SK-N-SH (cell line): Measurements from ENCODE around the gene TBX20. TPM values are rescaled to one million over a fixed set of nuclear protein-coding genes. Genes with fewer than 3 reads are reported as not detected.

Experiments
- CTCF ChIA-PET: fragments of 300-600, 350-600 bp; formaldehyde crosslinking; extraction: SDS; loops from one replicate; lab custom pipeline; 2021; lab: Yijun Ruan, JAX
- POLR2A ChIA-PET: fragments of 350-600 bp; sonication (Branson Sonifier 250); formaldehyde crosslinking; extraction: SDS; loops from one replicate; lab custom pipeline; 2020; ENCODE audit warnings: antibody characterized with exemption, inconsistent platforms; lab: Yijun Ruan, JAX
- DNase-seq: peaks from one replicate; pipeline ENCODE4 v3.0.0; 2012
- H2AFZ ChIP-seq: fragments of 200-600 bp; sonication (generic); 2 replicates; pipeline ENCODE4 v1.8.1; 2016; ENCODE audit warnings: antibody characterized with exemption, mild to moderate bottlenecking, low read depth
- H3F3A ChIP-seq: fragments of 200-600 bp; sonication (generic); replicated peaks from 2 replicates; pipeline ENCODE3; 2016; ENCODE audit warnings: antibody characterized with exemption, mild to moderate bottlenecking; ENCODE audit not compliant: insufficient read depth
- H3K27ac ChIP-seq, 2 experiments: fragments of 200-500 bp in 1 of 2; fragments of 200-600 bp in 1 of 2; sonication (Bioruptor generic) in 1 of 2; sonication (generic), shearing (Covaris generic) in 1 of 2; 2 replicates each; pipeline versions ENCODE4 v1.5.1 to v1.6.1; 2014 to 2016; ENCODE audit warnings: low read depth in 2 of 2, inconsistent platforms in 1 of 2, low read length in 1 of 2, mild to moderate bottlenecking in 1 of 2, mixed read lengths in 1 of 2
- H3K27me3 ChIP-seq: fragments of 200-600 bp; sonication (generic), shearing (Covaris generic); 2 replicates; pipeline ENCODE4 v1.6.1; 2016; ENCODE audit warnings: mixed run types; ENCODE audit not compliant: insufficient read depth
- H3K36me3 ChIP-seq, 2 experiments: fragments of 200-500 bp in 1 of 2; fragments of 200-600 bp in 1 of 2; sonication (Bioruptor generic) in 1 of 2; sonication (generic) in 1 of 2; replicated peaks in 1 of 2; 2 replicates each; pipeline versions ENCODE3 to v1.5.1; 2014 to 2016; ENCODE audit warnings: low read length in 1 of 2, mild to moderate bottlenecking in 1 of 2; ENCODE audit not compliant: insufficient read depth in 2 of 2, control insufficient read depth in 1 of 2
- H3K4me1 ChIP-seq, 2 experiments: fragments of 200-500 bp in 1 of 2; fragments of 200-600 bp in 1 of 2; sonication (Bioruptor generic) in 1 of 2; sonication (generic), shearing (Covaris generic) in 1 of 2; 2 replicates each; pipeline versions ENCODE4 v1.5.1 to v1.6.1; 2014 to 2016; ENCODE audit warnings: low read depth in 1 of 2, low read length in 1 of 2, mixed run types in 1 of 2; ENCODE audit not compliant: insufficient read depth in 2 of 2, control insufficient read depth in 1 of 2
- H3K4me2 ChIP-seq: fragments of 200-600 bp; sonication (generic), shearing (Covaris generic); 2 replicates; pipeline ENCODE4 v1.6.1; 2017; ENCODE audit warnings: mixed run types
- H3K4me3 ChIP-seq, 2 experiments: fragments of 200-500 bp in 1 of 2; fragments of 200-600 bp in 1 of 2; sonication (Bioruptor generic) in 1 of 2; sonication (generic), shearing (Covaris generic) in 1 of 2; 2 replicates each; pipeline versions ENCODE4 v1.5.1 to v1.8.1; 2014 to 2016; ENCODE audit warnings: low read depth in 2 of 2, inconsistent platforms in 1 of 2, low read length in 1 of 2, mild to moderate bottlenecking in 1 of 2, mixed read lengths in 1 of 2, moderate library complexity in 1 of 2
- H3K79me2 ChIP-seq: fragments of 200-600 bp; sonication (generic); 2 replicates; pipeline ENCODE4 v1.8.1; 2017; ENCODE audit warnings: mild to moderate bottlenecking; ENCODE audit not compliant: insufficient read depth
- H3K9ac ChIP-seq: fragments of 200-600 bp; sonication (generic); 2 replicates; pipeline ENCODE4 v1.6.1; 2017; ENCODE audit warnings: mixed run types
- H3K9me2 ChIP-seq: fragments of 200-600 bp; sonication (generic); 2 replicates; pipeline ENCODE4 v1.6.1; 2017; ENCODE audit warnings: mixed run types
- H3K9me3 ChIP-seq: fragments of 200-600 bp; sonication (generic); 2 replicates; pipeline ENCODE4 v1.6.1; 2017; ENCODE audit warnings: mixed run types, mild to moderate bottlenecking, moderate library complexity
- H4K20me1 ChIP-seq: fragments of 200-600 bp; sonication (generic); 2 replicates; pipeline ENCODE4 v1.6.1; 2017; ENCODE audit warnings: mild to moderate bottlenecking, mixed run types; ENCODE audit not compliant: insufficient read depth
- FOXM1 ChIP-seq: IDR thresholded peaks from 2 replicates; pipeline ENCODE4 v1.4.0; 2012; ENCODE audit warnings: low read depth, mild to moderate bottlenecking
- GABPA ChIP-seq: IDR thresholded peaks from 2 replicates; pipeline ENCODE4 v1.4.0; 2012; ENCODE audit warnings: low read depth, mild to moderate bottlenecking
- GATA2 ChIP-seq: sonication (generic); formaldehyde crosslinking; IDR thresholded peaks from 2 replicates; pipeline ENCODE4 v1.5.0; 2020; ENCODE audit warnings: mild to moderate bottlenecking, missing genetic modification reagents
- JUND ChIP-seq: IDR thresholded peaks from 2 replicates; pipeline ENCODE4 v1.4.0; 2012
- MXI1 ChIP-seq: IDR thresholded peaks from 2 replicates; pipeline ENCODE4 v1.6.1; 2012; ENCODE audit warnings: mild to moderate bottlenecking, low read depth, low read length, improper control_type of control experiment
- NRF1 ChIP-seq: IDR thresholded peaks from 2 replicates; pipeline ENCODE4 v1.6.1; 2012; ENCODE audit warnings: low read depth, mild to moderate bottlenecking, low read length
- RAD21 ChIP-seq: IDR thresholded peaks from 2 replicates; pipeline ENCODE4 v1.6.1; 2012; ENCODE audit warnings: mild to moderate bottlenecking, low read length
- RCOR1 ChIP-seq: fragments of 150-350 bp; IDR thresholded peaks from 2 replicates; pipeline ENCODE4 v1.6.1; 2017; ENCODE audit warnings: antibody characterized with exemption, low read length
- SIN3A ChIP-seq: IDR thresholded peaks from 2 replicates; pipeline ENCODE4 v1.6.1; 2012; ENCODE audit warnings: low read depth, mild to moderate bottlenecking, low read length, moderate library complexity, borderline replicate concordance
- SMC3 ChIP-seq: IDR thresholded peaks from 2 replicates; pipeline ENCODE4 v1.6.1; 2012; ENCODE audit warnings: low read depth, low read length, improper control_type of control experiment
- TEAD4 ChIP-seq: IDR thresholded peaks from 2 replicates; pipeline ENCODE4 v1.4.0; 2012; ENCODE audit warnings: mild to moderate bottlenecking, borderline replicate concordance; ENCODE audit not compliant: insufficient read depth
- YY1 ChIP-seq: IDR thresholded peaks from 2 replicates; pipeline ENCODE4 v1.4.0; 2012; ENCODE audit warnings: low read depth, mild to moderate bottlenecking
- WGBS: methylation state at CpG from one replicate; pipeline ENCODE4 v1.1.6; 2017; ENCODE audit warnings: low lambda C conversion rate; 5-methylcytosine and 5-hydroxymethylcytosine counted together
- polyA plus RNA-seq, 3 experiments: library from polyadenylated mRNA; depleted of rRNA; stranded (reverse); fragments of >200 nt; gene quantifications; 2 replicates each; pipeline ENCODE4 v1.2.3, GENCODE V29; 2012
- TF ChIP-seq, protein P1 (sequence below): IDR thresholded peaks from 2 replicates; pipeline ENCODE4; 2012
- TF ChIP-seq, protein P2 (sequence below): IDR thresholded peaks from 2 replicates; pipeline ENCODE4 v1.4.0; 2012; ENCODE audit warnings: low read depth, borderline replicate concordance

TBX20 gene
- polyA plus RNA-seq, 1 of the 3 experiments (the other 2 are of a cell fraction) = 1.0 TPM

DNA sequence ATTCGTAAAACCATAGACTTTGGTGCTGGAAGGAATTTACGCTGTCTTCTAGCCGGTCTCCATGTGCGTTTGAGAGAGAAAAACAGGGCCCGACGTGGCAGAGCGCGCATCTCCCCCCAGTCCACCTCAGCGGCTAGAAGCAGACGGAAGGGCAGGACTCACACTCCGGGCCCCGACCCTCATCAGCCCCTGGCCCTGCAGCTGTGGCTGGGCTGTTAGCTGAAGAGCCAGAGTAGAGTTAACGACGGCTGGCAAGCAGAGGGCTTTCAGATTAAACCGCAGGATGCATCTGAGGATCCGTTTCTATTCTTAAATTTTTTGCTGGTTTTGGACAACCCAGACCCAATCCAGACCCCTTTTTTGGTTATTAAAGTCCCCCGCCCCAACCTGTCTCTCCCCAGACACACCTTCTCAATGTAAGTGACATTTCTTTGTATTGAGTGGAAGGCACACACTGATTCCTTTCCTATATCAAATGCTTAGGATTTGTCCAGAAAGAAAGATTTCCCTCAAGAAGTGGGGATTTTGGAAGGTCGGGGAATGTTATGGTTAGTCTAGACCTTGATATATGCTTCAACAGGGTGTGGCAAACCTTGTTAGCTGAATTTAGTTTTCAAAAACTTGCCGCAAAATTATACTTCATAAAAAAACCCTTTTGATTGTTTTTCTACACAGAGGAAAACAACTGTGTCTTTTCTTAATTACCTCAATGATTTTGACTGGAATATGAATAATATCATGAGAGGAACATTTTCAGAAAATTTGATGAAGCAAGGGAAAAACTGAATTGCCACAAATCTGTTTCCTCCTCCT, 1.7 kb upstream of the TBX20 start:
- H3K27ac ChIP-seq = no peak overlapping the region
- POLR2A ChIA-PET = no interaction called here
- CTCF ChIA-PET = interaction anchor here (0.9 to 1.8 kb wide), 6 partner anchors 9 to 280 kb away, joined by 3 to 4 read pairs (median 3); no protein-coding TSS in a partner anchor
- DNase-seq = no peak
- H3K9ac ChIP-seq = no peak overlapping the region
- no peak for TF ChIP-seq GATA2 (CRISPR knock-in tag)
- no peak for TF ChIP-seq GABPA
- TF ChIP-seq SIN3A = no peak
- 89% methylated on average over 19 of the region's 19 CpGs for WGBS
- H3K9me3 ChIP-seq = no peaks in the 10 kb centered on the region
- H3F3A ChIP-seq = no peaks in the 10 kb centered on the region
- no peaks in the 10 kb centered on the region for H3K36me3 ChIP-seq
- no peak overlapping the region for H3K4me2 ChIP-seq
- H3K4me1 ChIP-seq = peaks cover 14 to 30% of the 10 kb centered on the region in 2 experiments
- no peak overlapping the region for H3K4me3 ChIP-seq
- H4K20me1 ChIP-seq = no peaks in the 10 kb centered on the region; the same call in 1 of the 2 replicates
- no peaks in the 10 kb centered on the region for H3K27me3 ChIP-seq
- H3K9me2 ChIP-seq = no peaks in the 10 kb centered on the region
- H2AFZ ChIP-seq = no peak overlapping the region
- H3K79me2 ChIP-seq = peaks cover 29% of the 10 kb centered on the region

DNA sequence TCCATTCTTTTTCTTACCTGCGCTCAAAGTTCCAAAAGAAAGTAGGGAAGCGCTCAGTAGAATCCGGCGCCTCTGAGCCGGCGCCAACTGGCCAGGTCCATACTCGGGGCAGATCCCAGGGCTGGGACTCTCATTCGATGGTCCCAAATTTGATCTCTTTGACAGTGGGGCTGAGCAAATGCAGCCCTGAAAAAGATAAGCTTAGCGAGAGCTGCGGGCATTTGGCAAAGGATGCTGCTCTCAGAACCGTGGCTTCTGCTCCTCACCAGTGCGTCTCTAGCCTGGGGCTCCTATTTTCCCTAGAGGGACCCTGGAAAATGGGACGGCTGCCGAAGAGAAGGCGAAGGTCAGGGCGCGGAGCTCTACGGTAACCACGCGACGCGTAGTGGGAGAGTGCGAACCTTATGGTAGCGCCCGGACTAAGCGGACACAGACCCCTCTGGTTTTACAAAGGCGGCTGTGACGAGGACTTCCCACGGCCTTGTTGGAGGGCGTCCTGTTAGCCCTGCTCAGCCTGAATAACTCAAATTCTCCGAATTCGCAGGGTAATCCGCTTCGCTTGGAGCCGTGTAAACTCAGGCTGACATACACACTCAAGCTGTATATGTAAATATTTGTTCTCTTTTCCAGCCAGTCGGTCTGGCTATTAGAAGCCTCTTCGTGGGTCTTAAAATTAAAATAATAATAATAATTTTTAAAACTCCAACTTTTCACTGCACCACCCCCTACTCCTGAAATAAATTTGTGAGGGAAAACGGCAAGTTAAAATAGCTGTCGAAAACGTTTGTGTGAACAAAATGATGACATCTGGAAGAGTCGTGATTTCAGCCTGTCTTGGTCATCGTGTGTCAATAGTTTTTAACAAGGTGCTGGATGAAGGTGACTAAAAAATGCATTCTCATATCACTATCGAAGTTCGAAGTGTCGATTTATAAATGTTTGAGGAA, 869 bp upstream of the TBX20 start:
- TF ChIP-seq JUND (no peak), RAD21 (no peak), NRF1 (no peak), GABPA (no peak), FOXM1 (no peak), YY1 (no peak), SIN3A (no peak), RCOR1 (no peak), SMC3 (no peak), TEAD4 (no peak), MXI1 (no peak)
- TF ChIP-seq, protein P1, sequence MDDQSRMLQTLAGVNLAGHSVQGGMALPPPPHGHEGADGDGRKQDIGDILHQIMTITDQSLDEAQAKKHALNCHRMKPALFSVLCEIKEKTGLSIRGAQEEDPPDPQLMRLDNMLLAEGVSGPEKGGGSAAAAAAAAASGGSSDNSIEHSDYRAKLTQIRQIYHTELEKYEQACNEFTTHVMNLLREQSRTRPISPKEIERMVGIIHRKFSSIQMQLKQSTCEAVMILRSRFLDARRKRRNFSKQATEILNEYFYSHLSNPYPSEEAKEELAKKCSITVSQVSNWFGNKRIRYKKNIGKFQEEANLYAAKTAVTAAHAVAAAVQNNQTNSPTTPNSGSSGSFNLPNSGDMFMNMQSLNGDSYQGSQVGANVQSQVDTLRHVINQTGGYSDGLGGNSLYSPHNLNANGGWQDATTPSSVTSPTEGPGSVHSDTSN = no peak
- TF ChIP-seq, protein P2, sequence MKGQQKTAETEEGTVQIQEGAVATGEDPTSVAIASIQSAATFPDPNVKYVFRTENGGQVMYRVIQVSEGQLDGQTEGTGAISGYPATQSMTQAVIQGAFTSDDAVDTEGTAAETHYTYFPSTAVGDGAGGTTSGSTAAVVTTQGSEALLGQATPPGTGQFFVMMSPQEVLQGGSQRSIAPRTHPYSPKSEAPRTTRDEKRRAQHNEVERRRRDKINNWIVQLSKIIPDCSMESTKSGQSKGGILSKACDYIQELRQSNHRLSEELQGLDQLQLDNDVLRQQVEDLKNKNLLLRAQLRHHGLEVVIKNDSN = no peak
- Histone ChIP-seq H3K9ac (peak overlapping the region; percentile 31; the same call in 1 of the 2 replicates), H3K79me2 (peaks cover 32% of the 10 kb centered on the region), H3K4me2 (peak overlapping the region; percentile 98; the same call in 1 of the 2 replicates), H3K4me1 (peaks cover 14 to 35% of the 10 kb centered on the region in 2 experiments), H3K9me3 (no peaks in the 10 kb centered on the region), H3K36me3 (no peaks in the 10 kb centered on the region), H3K27me3 (no peaks in the 10 kb centered on the region), H3F3A (no peaks in the 10 kb centered on the region), H3K4me3 (peak overlapping the region; percentile 76 to 93; a peak in 3 of 4 replicates), H2AFZ (peak overlapping the region; percentile 97), H4K20me1 (no peaks in the 10 kb centered on the region; the same call in 1 of the 2 replicates), H3K9me2 (no peaks in the 10 kb centered on the region), H3K27ac (no peak overlapping the region; a peak in 1 of 4 replicates)
- CTCF ChIA-PET = interaction anchor here (0.9 to 1.8 kb wide), 6 partner anchors 9 to 211 kb away, joined by 3 to 6 read pairs (median 4); no protein-coding TSS in a partner anchor
- POLR2A ChIA-PET = interaction anchor here (1.2 kb wide), 1 partner anchor 9 kb away, joined by 5 read pairs; no protein-coding TSS in a partner anchor
- WGBS = 97% methylated on average over 45 of the region's 45 CpGs
- DNase-seq = no peak
